GM21786 (cell line): Measurements from ENCODE around the gene ALG6.
"Not testable (repeated sequence)": the region's sequence is repeated elsewhere in the genome, so short reads cannot be mapped to it uniquely, and the experiment has no call there.

ENCODE experiments used
- ATAC-seq: cut with Tn5 transposase; IDR thresholded peaks from one replicate; pipeline ENCODE4 v1.9.1; 2021; ENCODE audit not compliant: unreplicated experiment

Gene ALG6

GRCh38 chr1:63328122-63328521 lies 39.3 kb upstream of the ALG6 start:
- ATAC-seq = no peak

GRCh38 chr1:63328781-63329180 lies 38.6 kb upstream of the ALG6 start:
- no peak for ATAC-seq

GRCh38 chr1:63329621-63330330 lies 37.7 kb upstream of the ALG6 start:
- ATAC-seq = no peak

- no peak for ATAC-seq
These were observed 37.0 kb upstream of the ALG6 start for GRCh38 chr1:63330331-63330916.

GRCh38 chr1:63342402-63342801 lies 25.0 kb upstream of the ALG6 start:
- no peak for ATAC-seq

- ATAC-seq = no peak
These were observed 23.5 kb upstream of the ALG6 start for GRCh38 chr1:63343922-63344321.

- no peak for ATAC-seq
These were observed 17.1 kb upstream of the ALG6 start for GRCh38 chr1:63350320-63350719.

GRCh38 chr1:63352736-63353135 lies 14.7 kb upstream of the ALG6 start:
- ATAC-seq = no peak

- ATAC-seq = not testable (repeated sequence)
These were observed 11.2 kb upstream of the ALG6 start for GRCh38 chr1:63356234-63356633.

- no peak for ATAC-seq
These were observed 7.9 kb upstream of the ALG6 start for GRCh38 chr1:63359561-63359960.

GRCh38 chr1:63362073-63362472 lies 5.4 kb upstream of the ALG6 start:
- no peak for ATAC-seq

GRCh38 chr1:63362578-63362977 lies 4.8 kb upstream of the ALG6 start:
- no peak for ATAC-seq

- ATAC-seq = no peak
These were observed 4.4 kb upstream of the ALG6 start for GRCh38 chr1:63363014-63363413.

- no peak for ATAC-seq
These were observed 566 bp upstream of the ALG6 start for GRCh38 chr1:63366908-63367214.

- no peak for ATAC-seq
These were observed 704 bp downstream of the ALG6 start for GRCh38 chr1:63368131-63368530.

GRCh38 chr1:63379583-63379982 lies 12.2 kb downstream of the ALG6 start:
- ATAC-seq = no peak

GRCh38 chr1:63381741-63382140 lies 14.3 kb downstream of the ALG6 start:
- ATAC-seq = no peak

GRCh38 chr1:63401945-63402344 lies 34.5 kb downstream of the ALG6 start:
- no peak for ATAC-seq

- no peak for ATAC-seq
These were observed 36.0 kb downstream of the ALG6 start for GRCh38 chr1:63403386-63403785.

- no peak for ATAC-seq
These were observed 37.6 kb downstream of the ALG6 start for GRCh38 chr1:63405021-63405420.

- ATAC-seq = no peak
These were observed 38.6 kb downstream of the ALG6 start for GRCh38 chr1:63405987-63406386.

- ATAC-seq = no peak
These were observed 39.6 kb downstream of the ALG6 start for GRCh38 chr1:63407002-63407401.

- ATAC-seq = no peak
These were observed 40.9 kb downstream of the ALG6 start for GRCh38 chr1:63408331-63408730.
